ENCODE data around the gene LIN7A.

Gene LIN7A

DNA sequence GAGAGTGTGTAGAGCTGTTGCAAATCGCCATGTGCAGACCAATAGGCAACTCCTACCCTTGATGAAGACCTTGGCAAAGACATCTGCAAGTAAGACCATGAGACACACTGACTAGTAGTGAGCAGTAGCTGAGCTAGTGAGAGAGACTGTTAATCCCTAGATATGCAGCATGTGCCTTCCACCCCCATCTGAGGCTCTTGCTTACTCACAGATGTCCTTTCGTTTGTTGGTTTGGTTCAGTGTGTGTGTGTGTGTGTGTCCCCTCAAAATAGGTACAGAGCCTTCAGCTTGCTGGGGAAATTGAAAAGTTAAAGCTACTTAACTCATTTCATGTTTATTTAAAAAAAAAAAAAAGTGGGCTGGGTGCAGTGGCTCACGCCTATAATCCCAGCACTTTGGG lies 183.5 kb downstream of the LIN7A start:
- in situ Hi-C loops (cut with HindIII; ENCODE audit: low pct_ligation_motif_present, low sequenced_read_pairs): no loop called here
- Histone ChIP-seq H3K27ac (no peak overlapping the region), H3K27me3 (replicated peaks) (no peaks in the 10 kb centered on the region), H3K36me3 (replicated peaks) (no peaks in the 10 kb centered on the region), H3K4me3 (ENCODE audit: low read depth, low read length) (no peak overlapping the region)
- TF ChIP-seq, protein P1, sequence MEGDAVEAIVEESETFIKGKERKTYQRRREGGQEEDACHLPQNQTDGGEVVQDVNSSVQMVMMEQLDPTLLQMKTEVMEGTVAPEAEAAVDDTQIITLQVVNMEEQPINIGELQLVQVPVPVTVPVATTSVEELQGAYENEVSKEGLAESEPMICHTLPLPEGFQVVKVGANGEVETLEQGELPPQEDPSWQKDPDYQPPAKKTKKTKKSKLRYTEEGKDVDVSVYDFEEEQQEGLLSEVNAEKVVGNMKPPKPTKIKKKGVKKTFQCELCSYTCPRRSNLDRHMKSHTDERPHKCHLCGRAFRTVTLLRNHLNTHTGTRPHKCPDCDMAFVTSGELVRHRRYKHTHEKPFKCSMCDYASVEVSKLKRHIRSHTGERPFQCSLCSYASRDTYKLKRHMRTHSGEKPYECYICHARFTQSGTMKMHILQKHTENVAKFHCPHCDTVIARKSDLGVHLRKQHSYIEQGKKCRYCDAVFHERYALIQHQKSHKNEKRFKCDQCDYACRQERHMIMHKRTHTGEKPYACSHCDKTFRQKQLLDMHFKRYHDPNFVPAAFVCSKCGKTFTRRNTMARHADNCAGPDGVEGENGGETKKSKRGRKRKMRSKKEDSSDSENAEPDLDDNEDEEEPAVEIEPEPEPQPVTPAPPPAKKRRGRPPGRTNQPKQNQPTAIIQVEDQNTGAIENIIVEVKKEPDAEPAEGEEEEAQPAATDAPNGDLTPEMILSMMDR (IDR thresholded peaks at IDR 0.05; ENCODE audit: low read depth, low read length, missing control alignments): no peak
- DNase-seq: no peak

GRCh38 chr12:80752464-80752863 lies 185.3 kb downstream of the LIN7A start:
- H3K27ac ChIP-seq: no peak overlapping the region
- TF ChIP-seq, protein P1 (IDR thresholded peaks at IDR 0.05; ENCODE audit: low read depth, low read length, missing control alignments): no peak
- H3K4me3 ChIP-seq (ENCODE audit: low read depth, low read length): no peak overlapping the region
- DNase-seq: peak; percentile 25
- in situ Hi-C loops (cut with HindIII; ENCODE audit: low pct_ligation_motif_present, low sequenced_read_pairs): no loop called here
- no peaks in the 10 kb centered on the region for H3K36me3 ChIP-seq (replicated peaks)
- no peaks in the 10 kb centered on the region for H3K27me3 ChIP-seq (replicated peaks)

GRCh38 chr12:80749456-80749855 lies 188.3 kb downstream of the LIN7A start:
- in situ Hi-C loops (cut with HindIII; ENCODE audit: low pct_ligation_motif_present, low sequenced_read_pairs): no loop called here

DNA sequence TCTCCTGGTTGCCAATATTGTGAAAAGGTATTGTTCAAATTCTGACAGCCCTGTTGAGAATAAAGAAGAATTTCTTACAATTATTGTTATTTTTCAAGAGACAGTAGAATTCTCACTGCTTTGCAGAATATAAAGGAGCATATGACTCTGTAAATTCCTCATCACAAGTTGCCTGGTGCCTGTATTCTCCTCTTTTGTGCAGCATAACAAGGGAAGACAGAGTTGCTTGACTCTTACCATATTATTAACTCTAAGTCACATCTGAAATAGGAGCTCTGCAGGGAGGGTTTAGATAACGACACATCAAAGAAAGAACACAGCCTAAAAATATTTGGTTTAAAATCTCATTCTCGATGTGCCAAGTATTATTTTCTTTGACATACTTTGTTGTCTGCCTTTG lies 189.9 kb downstream of the LIN7A start:
- H3K4me3 ChIP-seq (ENCODE audit: low read depth, low read length): no peak overlapping the region
- no peaks in the 10 kb centered on the region for H3K36me3 ChIP-seq (replicated peaks)
- no peaks in the 10 kb centered on the region for H3K27me3 ChIP-seq (replicated peaks)
- no peak overlapping the region for H3K27ac ChIP-seq
- no peak for DNase-seq
- in situ Hi-C loops (cut with HindIII; ENCODE audit: low pct_ligation_motif_present, low sequenced_read_pairs): no loop called here
- TF ChIP-seq, protein P1 (IDR thresholded peaks at IDR 0.05; ENCODE audit: low read depth, low read length, missing control alignments): no peak

More at GRCh38 chr12:80749456-80749855, 188.3 kb downstream of the LIN7A start:
- DNase-seq: no peak
- Histone ChIP-seq H3K4me3 (ENCODE audit: low read depth, low read length) (no peak overlapping the region), H3K36me3 (replicated peaks) (no peaks in the 10 kb centered on the region), H3K27ac (no peak overlapping the region), H3K27me3 (replicated peaks) (no peaks in the 10 kb centered on the region)
- TF ChIP-seq, protein P1 (IDR thresholded peaks at IDR 0.05; ENCODE audit: low read depth, low read length, missing control alignments): no peak

DNA sequence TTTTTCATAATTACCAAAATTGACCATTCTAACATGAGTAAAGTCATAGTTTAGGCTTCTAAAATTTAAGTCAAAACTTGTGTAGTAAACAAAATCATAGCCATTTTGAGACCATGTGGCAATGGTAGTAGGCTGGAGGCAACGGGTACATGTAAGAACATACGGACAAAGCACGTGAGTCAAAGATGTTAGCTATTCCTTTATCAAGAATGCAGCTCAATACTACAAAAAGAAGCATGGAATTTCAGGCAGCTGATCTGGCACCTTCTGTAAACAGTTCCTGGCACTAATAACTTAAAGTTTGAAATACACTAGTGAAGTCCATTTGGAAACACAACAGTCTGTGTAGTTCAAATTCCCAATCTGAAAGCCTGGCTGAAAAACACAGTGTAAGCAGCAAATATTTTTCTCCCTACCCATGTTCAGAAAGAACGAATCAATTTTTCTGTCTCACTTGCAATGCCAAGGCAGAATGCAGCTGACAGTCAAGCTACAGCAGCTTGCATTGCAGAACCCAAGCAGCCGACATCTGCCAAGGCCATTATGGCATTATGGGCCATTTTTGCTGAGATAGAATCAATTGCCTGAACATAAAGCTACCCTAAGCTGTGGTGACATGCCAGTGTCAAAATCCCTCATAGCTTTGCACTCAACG lies 191.8 kb downstream of the LIN7A start:
- Histone ChIP-seq H3K36me3 (replicated peaks) (no peaks in the 10 kb centered on the region), H3K27ac (no peak overlapping the region), H3K27me3 (replicated peaks) (no peaks in the 10 kb centered on the region), H3K4me3 (ENCODE audit: low read depth, low read length) (no peak overlapping the region)
- in situ Hi-C loops (cut with HindIII; ENCODE audit: low pct_ligation_motif_present, low sequenced_read_pairs): no loop called here
- TF ChIP-seq, protein P1 (IDR thresholded peaks at IDR 0.05; ENCODE audit: low read depth, low read length, missing control alignments): no peak
- no peak for DNase-seq

Measured in brain microvascular endothelial cell (primary cell).